HG03159 (cell line): ENCODE data around the gene CDR2.
"Not testable (repeated sequence)": the region's sequence is repeated elsewhere in the genome, so short reads cannot be mapped to it uniquely, and the experiment has no call there.

ENCODE experiments used
- ATAC-seq: cut with Tn5 transposase; IDR thresholded peaks from one replicate; pipeline ENCODE4 v1.9.1; 2021; ENCODE audit warnings: mild to moderate bottlenecking, moderate library complexity; ENCODE audit not compliant: unreplicated experiment

Gene CDR2

DNA sequence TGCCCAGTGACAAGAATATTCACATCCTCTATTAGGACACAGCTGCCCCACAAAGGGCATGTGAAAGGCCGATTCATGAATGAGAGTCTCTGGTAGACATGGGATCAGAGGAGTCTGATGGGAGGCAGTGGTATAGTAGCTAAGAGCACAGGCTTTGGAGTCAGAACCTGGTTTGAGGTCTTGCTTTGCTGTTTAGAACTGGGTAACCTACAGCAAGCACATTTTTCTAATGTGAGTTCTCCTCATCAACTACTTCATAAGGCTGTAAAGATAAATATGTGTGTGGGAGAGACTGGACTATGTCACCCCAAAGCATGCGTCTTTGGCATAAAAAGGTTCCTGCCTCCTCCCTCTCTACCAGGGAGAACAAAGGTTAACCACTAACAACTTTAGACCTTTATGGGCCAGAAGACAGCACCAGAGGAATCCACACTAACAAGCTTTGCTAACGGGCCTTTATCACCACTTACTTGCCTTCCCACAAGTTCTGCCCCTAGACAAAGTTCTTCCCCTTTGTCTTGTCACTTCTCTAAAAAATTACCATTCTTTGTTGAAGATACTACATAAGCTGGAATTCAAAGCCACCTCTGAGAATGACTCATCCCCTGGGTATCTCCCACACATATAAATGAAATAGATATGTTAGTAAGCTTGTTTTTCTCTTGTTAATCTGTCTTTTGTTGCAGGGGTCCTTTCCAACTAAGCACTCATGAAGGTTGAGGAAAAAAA, 21.1 kb downstream of the CDR2 start:
- ATAC-seq, result no peak

DNA sequence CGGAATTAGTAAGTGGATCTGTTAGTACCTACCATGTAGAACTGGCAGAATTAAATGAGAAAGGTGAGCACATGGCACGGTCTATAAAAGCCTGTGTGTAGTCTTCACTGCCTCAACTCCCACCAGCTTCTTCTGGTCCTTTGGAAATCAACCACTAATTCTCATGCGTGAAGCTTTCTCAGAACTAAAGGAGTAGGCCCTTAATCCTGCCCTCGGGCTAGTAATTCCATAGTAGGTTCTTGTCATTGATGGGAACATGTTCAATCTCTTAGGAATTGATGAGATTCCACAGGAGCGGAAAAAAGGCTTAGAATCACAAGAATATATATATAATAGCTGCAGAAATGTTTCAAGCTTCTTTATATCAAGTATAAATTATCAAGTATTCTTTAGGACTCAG, 21.7 kb downstream of the CDR2 start:
- no peak for ATAC-seq

GRCh38 chr16:22352140-22352539, 22.3 kb downstream of the CDR2 start:
- no peak for ATAC-seq

- not testable (repeated sequence) for ATAC-seq
These were observed 23.4 kb downstream of the CDR2 start for GRCh38 chr16:22351017-22351416.

- no peak for ATAC-seq
These were observed 26.1 kb downstream of the CDR2 start for GRCh38 chr16:22348291-22348690.

DNA sequence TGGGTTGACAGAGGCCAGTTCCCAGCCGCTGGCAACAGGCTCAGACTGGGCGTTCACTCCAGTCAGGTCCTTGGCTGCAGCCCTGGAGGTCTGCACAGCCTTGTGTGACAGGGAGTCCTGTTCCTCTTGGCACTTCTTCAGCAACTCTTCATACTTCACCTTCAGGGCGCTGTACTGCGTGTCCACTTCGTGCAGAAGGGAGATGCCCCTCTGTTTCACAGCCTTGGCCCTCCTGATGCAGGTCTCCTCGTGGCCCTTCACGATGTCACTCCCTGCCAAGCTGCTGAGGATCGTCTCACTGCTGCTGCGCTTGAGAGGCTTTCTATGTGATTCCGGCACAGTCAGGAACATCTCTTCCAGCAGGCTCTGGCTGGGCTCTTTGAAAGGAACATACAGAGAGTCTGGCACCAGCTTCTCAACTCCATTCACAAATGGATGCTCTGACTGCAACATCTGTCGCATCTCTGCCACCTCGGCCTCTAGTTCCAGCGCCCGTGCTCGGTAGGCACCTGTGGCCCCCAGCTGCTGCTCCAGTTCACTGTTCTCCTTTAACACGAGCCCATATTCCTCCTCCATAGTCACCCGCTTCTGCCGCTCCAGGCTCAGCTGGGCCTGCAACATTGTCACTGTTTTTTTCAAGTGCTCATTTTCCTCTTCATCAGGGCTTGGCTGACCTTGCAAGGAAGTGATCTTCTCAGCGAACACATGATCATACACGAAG, 27.2 kb downstream of the CDR2 start:
- no peak for ATAC-seq

DNA sequence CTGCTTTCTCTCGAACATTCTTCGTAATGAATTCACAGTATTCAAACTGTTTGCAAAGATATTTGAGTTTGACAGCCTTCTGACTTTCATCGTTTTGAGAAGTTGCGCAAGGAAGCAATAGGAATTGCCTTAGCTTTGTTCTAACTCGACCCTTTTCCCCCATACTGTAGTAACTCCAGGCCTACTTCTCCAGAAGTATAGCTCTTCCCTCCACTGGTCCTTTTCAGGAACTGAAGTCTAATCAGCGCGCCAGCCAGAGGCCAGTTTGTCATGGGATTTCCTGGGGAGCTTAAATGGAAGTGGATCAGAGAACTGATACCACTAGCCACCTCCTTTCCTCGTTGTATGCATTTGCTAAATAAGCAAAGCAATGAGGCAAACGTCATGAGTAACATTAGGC, 27.9 kb downstream of the CDR2 start:
- no peak for ATAC-seq

DNA sequence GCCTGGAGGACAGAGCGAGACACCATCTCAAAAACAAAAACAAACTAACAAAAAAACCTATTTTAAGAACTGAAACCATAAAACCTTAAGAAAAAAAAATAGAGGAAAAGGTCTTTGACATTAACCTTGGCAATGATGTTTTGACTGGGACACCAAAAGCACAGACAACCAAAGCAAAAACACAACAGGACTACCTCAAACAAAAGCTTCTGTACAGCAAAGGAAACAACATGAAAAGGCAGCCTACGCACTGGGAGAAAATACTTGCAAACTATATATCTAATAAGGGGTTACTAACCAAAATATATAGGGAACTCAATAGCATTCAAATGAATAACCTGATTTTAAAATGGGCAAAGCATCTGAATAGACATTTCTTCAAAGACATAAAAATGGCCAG, 32.3 kb downstream of the CDR2 start:
- ATAC-seq, result no peak

DNA sequence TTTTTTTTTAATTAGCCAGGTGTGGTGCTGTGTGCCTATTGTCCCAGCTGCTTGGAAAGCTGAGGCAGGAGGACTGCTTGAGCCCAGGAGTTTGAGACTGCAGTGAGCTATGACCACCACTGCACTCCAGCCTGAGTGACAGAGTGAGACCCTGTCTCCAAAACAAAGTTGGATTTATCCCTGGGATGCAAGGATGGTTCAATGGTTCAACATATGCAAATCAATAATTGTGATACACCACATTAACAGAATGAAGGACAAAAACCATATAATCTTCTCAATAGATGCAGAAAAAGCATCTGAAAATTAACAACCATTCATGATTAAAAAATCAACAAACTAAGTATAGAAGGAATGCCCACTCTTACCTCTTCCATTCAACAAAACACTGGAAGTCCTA, 33.5 kb downstream of the CDR2 start:
- no peak for ATAC-seq

GRCh38 chr16:22337849-22338635, 36.4 kb downstream of the CDR2 start:
- ATAC-seq, result no peak

GRCh38 chr16:22337045-22337444, 37.4 kb downstream of the CDR2 start:
- ATAC-seq, result no peak

DNA sequence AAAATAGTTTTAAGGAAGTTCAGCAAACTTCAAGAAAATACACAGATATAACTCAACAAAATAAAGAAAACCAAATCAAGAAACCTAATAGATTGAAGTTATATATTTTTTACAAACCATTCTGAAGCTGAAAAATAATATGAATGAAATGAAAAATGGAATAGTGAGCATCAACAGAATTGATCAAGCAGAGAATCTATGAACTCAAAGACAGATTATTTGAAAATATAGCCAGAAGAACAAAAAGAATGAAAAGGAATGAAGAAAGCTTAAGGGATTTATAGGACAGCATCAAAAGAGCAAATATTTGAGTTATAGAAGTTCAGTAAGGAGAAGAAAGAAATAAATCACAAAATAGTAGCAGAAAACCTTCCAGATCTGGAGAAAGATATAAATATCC, 37.8 kb downstream of the CDR2 start:
- no peak for ATAC-seq

DNA sequence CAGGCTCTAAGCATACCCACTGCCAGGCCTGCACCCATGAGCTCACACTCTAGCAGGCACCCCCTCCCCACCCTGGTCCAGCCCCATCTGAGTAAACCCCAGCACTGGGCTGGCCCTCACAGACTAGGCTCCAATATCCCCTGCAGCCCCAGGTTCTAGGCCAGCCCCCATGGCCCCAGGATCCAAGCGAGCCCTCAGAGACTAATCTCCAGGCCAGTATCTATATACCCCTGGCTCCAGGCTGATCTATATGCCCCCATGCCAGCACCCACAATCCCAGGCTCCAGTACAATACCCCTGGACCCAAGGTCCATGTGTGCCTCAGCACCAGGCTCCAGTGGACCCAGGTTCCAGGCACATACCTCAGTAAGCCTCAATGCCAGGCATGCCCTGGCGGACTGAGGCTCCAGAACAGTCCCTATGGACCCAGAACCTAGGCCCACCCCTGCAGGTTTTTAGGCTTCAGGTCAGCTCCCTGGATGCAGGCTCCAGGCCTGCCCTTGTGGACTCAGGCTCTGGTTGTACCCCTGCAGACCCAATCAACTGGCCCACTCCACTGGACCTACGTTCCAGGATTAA, 38.7 kb downstream of the CDR2 start:
- ATAC-seq, result no peak

GRCh38 chr16:22333457-22333994, 40.9 kb downstream of the CDR2 start:
- no peak for ATAC-seq

DNA sequence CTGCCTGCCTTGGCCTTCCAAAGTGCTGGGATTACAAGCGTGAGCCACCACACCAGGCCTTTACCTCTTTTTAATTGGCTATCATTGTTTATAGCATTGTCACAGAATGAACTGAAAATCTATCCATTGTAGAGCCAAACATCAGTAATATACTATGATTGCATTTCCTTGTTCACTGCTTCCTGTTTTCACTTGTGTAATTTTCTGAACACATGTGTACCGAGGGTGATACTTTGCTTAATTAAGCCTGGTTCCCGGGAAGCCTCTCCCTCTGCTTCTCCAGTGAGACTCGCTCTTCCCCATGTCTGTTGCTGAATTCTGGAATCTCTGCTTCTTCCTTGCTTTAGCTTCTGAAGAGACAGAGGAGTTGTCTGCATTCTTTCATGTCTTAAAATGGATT, 44.1 kb downstream of the CDR2 start:
- no peak for ATAC-seq

DNA sequence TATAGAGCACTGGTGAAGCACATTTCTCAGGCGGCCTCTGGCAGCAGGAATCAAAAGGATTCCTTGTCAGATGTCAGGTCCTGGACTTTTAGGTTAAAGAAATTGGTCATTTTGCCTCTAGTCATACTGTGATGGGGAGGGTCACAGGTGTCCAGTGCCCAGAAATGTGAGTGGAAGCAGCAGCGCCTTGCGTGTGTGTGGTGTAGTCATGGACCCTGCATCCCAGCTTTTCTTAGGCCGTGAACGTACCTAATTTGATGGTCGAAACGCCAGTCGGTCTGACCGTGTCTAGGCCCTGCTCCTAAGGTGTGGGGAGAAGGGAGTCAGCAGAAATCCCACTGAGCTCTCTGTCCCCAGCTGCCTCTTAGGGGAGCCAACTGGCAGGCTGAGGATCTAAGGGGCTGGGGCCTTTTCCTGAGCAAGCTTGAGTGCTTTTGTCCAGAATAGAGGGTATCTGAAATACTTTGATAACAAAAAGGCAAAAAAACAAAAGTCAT, 45.2 kb downstream of the CDR2 start:
- no peak for ATAC-seq

GRCh38 chr16:22328081-22328725, 46.2 kb downstream of the CDR2 start:
- no peak for ATAC-seq

DNA sequence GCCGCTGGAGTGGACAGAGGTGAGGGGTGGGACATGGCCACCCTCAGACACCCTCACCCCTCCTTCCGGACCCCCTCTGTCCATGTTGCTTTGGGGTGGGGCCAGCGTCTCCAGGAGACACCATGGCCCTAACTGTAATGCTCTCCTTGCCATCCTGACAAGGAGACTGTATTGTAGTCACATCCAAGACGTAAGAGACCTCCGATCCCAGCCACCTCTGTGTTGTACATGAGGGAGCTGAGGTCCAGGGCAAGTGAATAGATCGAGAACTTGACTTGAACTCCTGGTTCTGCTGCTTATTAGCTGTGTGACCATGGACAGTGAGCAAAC, 47.0 kb downstream of the CDR2 start:
- no peak for ATAC-seq

DNA sequence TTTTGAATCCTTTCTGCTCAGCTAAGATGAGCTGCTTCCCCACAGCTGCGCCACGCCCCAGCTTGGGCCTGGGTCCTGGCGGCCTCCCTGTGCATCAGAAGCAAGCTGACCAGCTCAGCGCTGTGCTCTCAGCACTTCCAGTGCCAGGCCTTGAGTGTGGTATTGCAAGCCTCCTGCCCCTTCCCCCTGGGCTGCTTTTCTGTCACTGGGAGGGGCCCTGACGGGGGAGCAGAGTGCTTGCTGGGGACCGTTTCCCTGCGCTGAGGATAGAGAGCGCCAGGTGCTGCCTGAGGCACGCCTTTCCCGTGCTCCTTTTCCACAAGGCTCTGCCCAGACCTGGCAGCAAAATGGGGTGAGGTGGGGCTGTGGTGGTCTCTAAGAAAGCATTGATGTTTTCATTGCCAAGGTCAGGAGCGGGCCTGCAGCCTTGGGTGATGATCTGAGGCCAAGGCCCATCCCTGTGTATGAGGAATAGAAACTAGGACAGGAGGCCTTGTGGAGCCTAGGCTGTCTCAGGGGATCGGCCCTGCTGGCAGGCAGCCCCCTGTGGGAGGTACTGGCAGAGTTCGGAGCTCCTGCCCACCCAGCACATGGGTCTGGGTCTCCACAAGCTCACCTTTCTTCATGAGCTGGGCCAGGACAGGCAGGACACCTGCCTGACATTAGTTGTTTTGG, 47.5 kb downstream of the CDR2 start:
- no peak for ATAC-seq

DNA sequence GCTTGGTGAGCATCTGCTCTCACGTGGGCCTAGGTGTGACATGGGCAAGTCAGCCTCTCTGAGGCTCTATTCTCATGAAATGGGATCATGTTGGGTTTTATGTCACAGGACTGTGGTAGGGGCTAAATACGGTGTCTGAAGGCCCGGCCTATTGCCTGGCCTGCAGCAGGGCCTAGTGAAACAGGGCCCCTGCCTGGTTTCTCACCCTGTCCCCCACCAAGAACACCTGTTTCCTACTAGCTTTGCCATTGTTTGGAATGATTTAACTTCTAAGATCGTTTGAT, 48.1 kb downstream of the CDR2 start:
- ATAC-seq, result no peak
